T47D (cell line): ENCODE results near the gene POLL.

ENCODE experiments used
- DNase-seq, 2 experiments: peaks; one replicate each; pipeline versions ENCODE4 v3.0.0 to v3.0.0-alpha.2; 2011 to 2012; ENCODE audit warnings: low read depth in 1 of 2, low spot score in 1 of 2
- JUND ChIP-seq: IDR thresholded peaks from 2 replicates; pipeline ENCODE4 v1.6.1; 2012; ENCODE audit warnings: low read depth
- in situ Hi-C: cut with HindIII; loops from 2 replicates; pipeline ENCODE4 v1.10.0; 2016; ENCODE audit warnings: low sequenced_read_pairs, low pct_unique_long_range_greater_than_20kb

Gene POLL

DNA sequence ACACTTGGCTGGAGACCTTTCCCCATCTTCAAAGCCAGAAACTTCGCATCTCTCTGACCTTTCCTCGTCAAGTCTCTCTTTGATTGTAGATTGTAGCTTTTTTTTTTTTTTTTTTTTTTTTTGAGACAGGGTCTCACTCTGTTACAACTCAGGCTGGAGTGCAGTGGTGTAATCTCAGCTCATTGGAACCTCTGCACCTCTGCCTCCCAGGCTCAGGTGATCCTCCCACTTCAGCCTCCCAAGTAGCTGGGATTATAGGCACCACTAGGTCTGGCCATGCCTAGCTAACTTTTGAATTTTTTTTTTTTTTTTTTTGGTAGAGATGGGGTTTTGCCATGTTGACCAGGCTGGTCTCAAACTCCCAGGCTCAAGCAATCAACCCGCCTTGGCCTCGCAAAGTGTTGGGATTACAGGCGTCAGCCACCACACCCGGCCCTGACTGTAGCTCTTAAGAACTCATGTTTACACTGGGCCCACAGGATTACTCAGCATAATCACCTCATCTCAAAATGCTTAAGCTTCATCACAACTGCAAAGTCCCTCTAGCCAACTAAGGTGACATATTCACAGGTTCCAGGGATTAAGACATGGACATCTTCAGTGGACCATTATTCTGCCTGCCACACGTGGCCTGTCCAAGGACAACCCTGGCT is 11.7 kb downstream of the POLL start:
- DNase-seq, result no peak
- in situ Hi-C loops, result no loop called here
- no peak for TF ChIP-seq JUND

DNA sequence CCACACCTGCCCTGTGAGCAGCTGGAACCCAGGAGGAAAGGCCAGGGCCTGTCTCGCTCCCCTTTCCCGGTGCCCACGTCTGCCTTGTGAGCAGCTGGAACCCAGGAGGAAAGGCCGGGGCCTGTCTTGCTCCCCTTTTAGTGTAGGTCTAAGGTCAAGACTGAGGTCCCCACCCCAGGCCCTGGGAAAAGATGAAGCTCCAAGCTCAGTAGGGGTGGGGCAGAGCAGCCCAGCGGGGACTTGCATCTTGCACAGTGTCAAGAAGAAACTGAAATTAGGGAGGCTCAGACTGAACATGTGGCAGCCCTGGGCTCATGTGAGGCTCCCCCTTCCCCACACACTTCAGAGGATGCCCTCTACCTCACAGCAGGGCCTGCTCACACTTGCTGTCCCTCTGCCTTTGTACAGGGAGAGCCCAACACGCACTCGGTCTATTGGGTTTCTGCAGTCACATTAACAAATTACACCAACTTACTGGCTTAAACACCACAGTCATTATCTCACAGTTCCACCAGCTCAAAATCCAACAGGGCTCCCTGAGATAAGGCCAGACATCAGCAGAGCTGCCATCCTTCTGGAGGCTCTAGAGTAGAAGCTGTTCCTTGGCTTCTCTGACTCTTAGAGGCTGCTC is 12.4 kb downstream of the POLL start:
- TF ChIP-seq JUND, result no peak
- DNase-seq, result no peak
- in situ Hi-C loops, result no loop called here

DNA sequence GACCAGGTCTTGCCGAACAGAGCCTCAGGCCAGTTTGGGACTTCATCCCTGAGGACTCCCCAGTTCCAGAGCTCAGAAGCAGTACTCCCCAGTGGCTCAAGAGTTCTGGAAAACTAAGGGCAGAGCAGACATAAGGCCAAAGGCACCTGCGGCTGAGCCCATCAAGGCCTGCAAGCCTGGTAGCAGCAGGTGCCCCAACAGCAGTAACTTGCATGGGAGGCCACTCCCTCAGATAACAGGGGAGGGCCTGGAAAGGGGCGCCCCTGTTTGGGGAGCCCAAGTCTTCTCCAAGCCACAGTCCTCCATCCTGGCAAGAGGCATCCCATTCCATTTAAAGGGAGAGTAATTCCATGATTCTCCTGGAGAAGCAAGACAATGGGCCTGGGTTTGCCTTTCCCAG is 13.0 kb downstream of the POLL start:
- TF ChIP-seq JUND, result no peak
- in situ Hi-C loops, result no loop called here
- no peak for DNase-seq

DNA sequence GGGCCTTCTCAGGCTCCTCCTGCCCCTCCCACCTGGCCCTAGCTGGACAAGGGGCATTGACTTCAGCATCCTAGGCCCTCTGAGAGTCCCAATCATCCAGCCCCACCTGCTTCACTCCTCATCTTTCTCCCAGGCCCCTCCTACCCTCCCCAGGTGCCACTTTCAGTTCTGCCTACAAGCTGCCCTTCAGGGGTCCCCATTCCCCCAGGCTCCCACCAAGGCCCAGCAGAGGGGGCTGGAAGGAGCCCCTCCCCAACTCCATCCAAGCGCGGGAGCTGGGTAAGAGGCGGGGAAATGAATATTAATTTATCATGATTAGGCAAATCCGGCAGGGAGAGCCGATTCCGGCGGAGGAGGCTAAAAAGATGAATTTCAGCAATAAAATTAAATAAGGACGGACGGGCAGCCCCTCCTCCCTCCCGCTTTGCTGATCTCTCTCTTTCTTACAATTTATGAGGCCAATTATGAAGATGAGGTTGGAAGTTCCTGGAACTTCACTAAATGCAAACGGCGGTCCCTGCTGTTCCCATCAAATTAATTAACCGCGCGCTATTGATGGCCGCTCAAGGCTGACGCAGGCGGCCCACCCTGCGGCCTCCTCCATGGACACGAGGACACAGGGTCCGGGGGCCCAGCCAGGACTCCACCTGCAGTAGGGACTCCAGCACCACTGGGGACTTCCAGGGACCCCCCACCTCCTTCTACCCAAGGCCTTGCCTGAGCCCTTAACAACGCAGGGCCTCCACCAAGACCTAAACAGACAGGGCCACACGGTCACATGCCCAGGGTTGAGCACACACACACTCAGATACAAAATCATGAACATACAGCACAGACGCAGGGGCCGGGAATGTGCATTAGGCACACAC is 13.9 kb downstream of the POLL start:
- in situ Hi-C loops, result no loop called here
- TF ChIP-seq JUND, result no peak
- DNase-seq, result no peak

DNA sequence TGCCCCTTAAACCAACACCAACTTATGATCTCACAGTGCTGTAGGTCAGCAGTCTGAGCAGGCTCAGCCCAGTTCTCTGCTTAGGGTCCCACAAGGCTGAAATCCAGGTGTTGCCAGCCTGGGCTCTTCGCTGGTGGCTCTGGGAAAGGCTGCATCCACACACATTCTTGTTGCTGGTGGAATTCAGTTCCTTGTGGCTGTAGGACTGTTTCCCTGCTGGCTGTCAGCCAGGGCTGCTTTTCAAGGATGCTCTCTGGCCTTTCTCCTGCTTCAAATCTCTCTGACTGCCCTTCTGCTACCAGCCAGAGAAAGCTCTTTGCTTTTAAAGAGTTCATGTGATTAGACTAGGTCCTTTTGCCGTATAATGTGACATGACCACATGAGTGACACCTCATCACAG is 15.3 kb downstream of the POLL start:
- TF ChIP-seq JUND, result no peak
- in situ Hi-C loops, result no loop called here
- no peak for DNase-seq

DNA sequence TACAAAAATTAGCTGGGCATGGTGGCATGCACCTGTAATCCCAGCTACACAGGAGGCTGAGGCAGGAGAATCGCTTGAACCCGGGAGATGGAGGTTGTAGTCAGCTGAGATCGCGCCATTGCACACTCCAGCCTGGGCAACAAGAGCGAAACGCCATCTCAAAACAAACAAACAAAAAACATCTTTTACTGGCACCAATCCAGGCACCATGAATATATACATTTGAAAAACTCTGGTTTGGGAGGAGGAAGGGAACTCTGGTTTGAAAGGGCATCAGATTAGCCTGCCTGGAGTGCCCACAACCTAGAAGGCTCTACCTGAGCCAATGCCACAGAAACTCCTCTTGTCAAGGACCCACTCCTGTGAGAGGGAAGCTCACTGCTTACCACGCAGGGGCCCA is 15.9 kb downstream of the POLL start:
- TF ChIP-seq JUND, result no peak
- in situ Hi-C loops, result no loop called here
- no peak for DNase-seq

DNA sequence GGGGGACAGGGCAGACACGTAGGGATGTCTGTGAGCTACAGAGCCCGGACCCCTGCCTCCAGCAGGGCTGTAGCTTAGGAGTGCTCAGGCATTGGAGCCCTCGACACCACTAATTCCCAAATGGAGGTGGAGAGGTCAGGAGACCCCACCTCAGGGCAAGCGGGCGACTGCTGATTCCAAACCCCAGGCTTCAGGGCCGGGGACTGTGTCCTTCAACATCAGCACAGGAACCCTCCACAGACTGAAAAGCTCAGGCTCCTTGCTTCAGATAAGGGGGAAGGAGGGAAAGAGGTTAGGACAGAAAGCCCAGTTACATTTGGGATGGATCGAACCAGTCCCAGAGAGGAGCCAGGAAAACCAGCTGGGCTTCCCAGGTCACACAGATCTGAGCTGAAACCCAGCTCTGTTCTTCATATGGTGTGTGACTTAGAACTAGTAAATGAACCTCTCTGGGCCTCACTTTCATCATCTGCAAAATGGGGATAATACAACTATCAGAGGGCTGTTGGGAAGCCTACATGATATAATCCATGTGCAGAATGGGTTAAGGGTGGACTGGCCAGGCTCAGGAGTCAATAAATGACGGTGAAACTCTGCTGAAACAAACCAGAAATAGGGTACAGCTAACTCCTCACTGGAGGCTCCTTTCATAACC is 16.7 kb downstream of the POLL start:
- DNase-seq, result no peak
- TF ChIP-seq JUND, result no peak
- in situ Hi-C loops, result no loop called here

DNA sequence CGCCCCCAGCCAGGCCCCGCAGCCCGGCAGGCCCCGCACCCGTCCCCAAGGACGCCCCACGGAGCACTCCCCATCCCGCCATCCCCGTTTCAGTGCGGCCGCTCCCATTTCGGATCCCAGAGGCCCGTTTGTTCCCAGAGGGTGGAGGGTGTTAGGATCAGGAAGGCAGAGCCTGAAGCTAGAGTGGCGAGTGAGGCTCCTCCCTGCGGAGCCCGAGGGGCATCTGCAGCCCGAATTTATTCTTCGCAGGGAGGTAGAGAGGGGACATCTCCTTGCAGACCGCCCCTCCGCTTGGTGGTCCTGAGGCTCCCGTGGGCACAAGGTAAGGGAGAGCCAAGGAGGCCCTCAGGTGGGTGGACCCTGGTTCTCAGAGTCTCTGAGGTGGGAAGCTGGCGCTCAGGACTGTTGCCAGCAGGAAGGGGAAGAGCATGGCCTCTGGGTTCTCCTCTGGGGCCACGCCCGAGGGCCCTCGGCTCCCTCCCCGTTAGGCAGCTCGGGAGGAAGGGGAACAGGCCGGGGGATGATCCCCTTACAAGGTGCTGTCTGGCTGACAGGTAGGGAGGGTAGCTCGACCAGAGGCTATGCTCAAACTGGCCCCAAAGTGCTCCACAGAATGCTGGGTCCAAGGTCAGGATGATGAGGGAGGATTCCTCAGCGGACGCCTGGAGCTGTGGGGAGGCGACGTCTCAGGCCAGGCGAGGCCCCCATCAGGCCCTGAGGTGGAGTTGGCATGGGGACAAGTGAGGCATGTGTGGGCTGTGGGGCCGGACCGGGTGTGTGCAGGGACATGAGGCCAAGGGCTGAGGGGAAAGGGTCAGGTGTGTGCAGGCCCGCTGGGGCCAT is 17.4 kb downstream of the POLL start:
- DNase-seq, result no peak
- in situ Hi-C loops, result no loop called here
- TF ChIP-seq JUND, result no peak

DNA sequence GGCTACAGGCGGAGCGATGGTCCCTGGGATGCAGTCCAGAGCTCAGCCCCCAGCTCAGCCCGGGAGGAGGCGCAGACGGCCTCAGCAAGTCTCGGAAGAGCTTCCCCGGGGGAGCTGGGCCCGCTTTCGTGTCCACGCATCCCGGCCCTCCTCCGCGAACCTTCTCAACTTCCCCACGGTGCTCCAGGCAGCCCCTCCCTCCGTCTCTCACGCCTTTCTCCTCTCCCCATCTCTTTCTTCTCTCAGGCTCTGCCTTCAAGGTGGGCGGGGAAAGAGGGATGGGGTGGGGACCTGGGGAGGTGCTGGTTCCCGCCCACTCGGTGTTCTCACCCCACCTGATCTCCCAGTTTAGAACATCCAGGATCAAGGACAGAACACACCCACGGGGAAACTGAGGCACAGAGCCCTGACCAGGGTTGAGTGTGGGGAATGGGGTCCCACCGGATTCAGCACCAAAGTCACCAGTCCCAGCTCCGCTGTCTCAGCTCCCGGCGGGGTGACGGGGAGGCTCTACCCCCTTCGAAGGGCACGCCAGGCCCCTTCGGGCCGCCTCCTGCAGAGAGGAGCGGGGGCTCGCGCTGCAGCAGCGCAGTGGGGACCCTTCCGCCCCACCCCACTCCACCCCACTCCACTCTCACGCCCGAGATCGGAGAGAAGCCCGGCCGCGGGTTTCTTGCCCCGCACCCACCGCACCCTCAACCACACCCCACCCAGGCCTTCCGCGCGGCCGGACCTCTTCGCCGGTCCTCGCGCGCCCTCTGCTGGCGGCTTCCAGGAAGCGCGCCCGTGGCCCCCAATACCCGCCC is 18.2 kb downstream of the POLL start:
- in situ Hi-C loops, result no loop called here
- DNase-seq, result peak; percentile 86 to 89
- TF ChIP-seq JUND, result no peak

DNA sequence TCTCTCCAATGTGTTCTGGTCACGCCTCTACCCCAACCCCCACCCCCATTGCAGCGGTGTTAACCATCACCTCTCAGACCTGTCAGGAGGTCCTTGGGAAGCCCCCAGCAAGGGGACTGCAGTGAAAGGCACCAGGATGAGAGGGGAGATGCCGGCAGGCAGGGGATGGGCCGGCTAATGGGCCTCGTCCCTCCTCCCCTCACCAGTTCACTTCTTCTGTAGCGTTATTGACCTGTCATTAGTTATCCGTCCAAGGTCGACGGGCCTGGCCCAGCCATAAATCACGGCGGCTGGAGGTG is 18.8 kb downstream of the POLL start:
- TF ChIP-seq JUND, result no peak
- in situ Hi-C loops, result no loop called here
- no peak for DNase-seq

DNA sequence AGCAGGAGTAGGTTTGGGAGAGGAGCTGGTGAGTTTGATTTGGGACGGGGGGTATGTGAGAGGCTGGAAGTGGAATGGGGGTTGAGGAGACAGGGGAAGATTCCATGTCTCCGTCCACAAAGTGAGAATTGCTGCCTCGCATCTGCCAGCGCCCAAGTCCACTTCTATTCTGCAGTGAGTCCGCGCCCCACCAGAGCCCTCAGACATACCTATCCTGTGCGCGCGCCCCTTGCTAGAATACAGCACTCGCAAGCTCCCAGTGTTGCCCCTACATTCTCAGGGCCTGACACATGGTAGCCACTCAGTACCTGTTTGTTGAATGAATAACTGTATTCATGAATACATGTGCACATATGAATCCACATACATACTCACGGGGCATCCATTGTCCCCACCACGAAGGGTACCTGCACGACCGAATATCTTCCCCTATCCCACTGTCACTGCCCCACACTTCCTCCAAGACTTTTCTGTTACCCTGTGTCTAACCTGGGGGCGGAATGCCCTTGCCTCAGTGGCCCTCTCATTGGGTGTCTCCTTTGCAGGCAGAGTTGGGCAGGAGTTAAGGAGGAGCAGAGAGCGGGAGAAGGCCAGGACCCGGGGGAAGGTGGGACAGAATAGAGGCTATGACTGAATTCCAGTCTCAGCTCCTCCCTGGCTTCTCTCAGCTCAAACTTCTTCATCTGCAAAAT is 19.9 kb downstream of the POLL start:
- DNase-seq, result no peak
- in situ Hi-C loops, result no loop called here
- TF ChIP-seq JUND, result no peak
